ENCODE data around the gene RGS6.

RGS6 gene

GRCh38 chr14:72023128-72024042 is 91.2 kb downstream of the RGS6 start:
- H3K36me3 Mint-ChIP-seq (ENCODE audit: low read depth) = no peaks in the 10 kb centered on the region
- peaks cover 46% of the 10 kb centered on the region for H3K27me3 Mint-ChIP-seq
- peaks cover 17% of the 10 kb centered on the region for H3K4me1 Mint-ChIP-seq (ENCODE audit: low read depth)
- peak overlapping the region; percentile 34 for H3K27ac Mint-ChIP-seq
- H3K9me3 Mint-ChIP-seq = no peaks in the 10 kb centered on the region
- H3K4me3 Mint-ChIP-seq = peak overlapping the region; percentile 14

- peaks cover 46% of the 10 kb centered on the region for H3K27me3 Mint-ChIP-seq
- peaks cover 17% of the 10 kb centered on the region for H3K4me1 Mint-ChIP-seq (ENCODE audit: low read depth)
- H3K27ac Mint-ChIP-seq = peak overlapping the region; percentile 34
- H3K9me3 Mint-ChIP-seq = no peaks in the 10 kb centered on the region
- H3K36me3 Mint-ChIP-seq (ENCODE audit: low read depth) = no peaks in the 10 kb centered on the region
- H3K4me3 Mint-ChIP-seq = no peak overlapping the region
These were observed 91.8 kb downstream of the RGS6 start for GRCh38 chr14:72024043-72024407.

- no peaks in the 10 kb centered on the region for H3K36me3 Mint-ChIP-seq (ENCODE audit: low read depth)
These were observed 92.3 kb downstream of the RGS6 start for GRCh38 chr14:72024504-72024903.

GRCh38 chr14:72026536-72026935 is 94.3 kb downstream of the RGS6 start:
- peaks cover 17% of the 10 kb centered on the region for H3K4me1 Mint-ChIP-seq (ENCODE audit: low read depth)
- H3K36me3 Mint-ChIP-seq (ENCODE audit: low read depth) = no peaks in the 10 kb centered on the region
- no peak overlapping the region for H3K4me3 Mint-ChIP-seq
- H3K27ac Mint-ChIP-seq = no peak overlapping the region
- H3K27me3 Mint-ChIP-seq = peaks cover 33% of the 10 kb centered on the region
- peaks cover 7% of the 10 kb centered on the region for H3K9me3 Mint-ChIP-seq

More at GRCh38 chr14:72024504-72024903, 92.3 kb downstream of the RGS6 start:
- H3K27me3 Mint-ChIP-seq = peaks cover 42% of the 10 kb centered on the region
- H3K27ac Mint-ChIP-seq = no peak overlapping the region
- H3K4me3 Mint-ChIP-seq = no peak overlapping the region
- H3K4me1 Mint-ChIP-seq (ENCODE audit: low read depth) = peaks cover 17% of the 10 kb centered on the region
- H3K9me3 Mint-ChIP-seq = no peaks in the 10 kb centered on the region

- H3K4me3 Mint-ChIP-seq = no peak overlapping the region
- H3K36me3 Mint-ChIP-seq (ENCODE audit: low read depth) = no peaks in the 10 kb centered on the region
- H3K27me3 Mint-ChIP-seq = peaks cover 29% of the 10 kb centered on the region
- peaks cover 17% of the 10 kb centered on the region for H3K4me1 Mint-ChIP-seq (ENCODE audit: low read depth)
- H3K9me3 Mint-ChIP-seq = peaks cover 7% of the 10 kb centered on the region
- H3K27ac Mint-ChIP-seq = no peak overlapping the region
These were observed 94.8 kb downstream of the RGS6 start for GRCh38 chr14:72027061-72027460.

GRCh38 chr14:72033365-72033764 is 101.1 kb downstream of the RGS6 start:
- H3K27ac Mint-ChIP-seq = no peak overlapping the region
- no peaks in the 10 kb centered on the region for H3K4me1 Mint-ChIP-seq (ENCODE audit: low read depth)
- no peaks in the 10 kb centered on the region for H3K36me3 Mint-ChIP-seq (ENCODE audit: low read depth)
- H3K27me3 Mint-ChIP-seq = peaks cover 14% of the 10 kb centered on the region
- no peak overlapping the region for H3K4me3 Mint-ChIP-seq
- peaks cover 7% of the 10 kb centered on the region for H3K9me3 Mint-ChIP-seq

- Mint-ChIP-seq H3K4me1 (ENCODE audit: low read depth) (no peaks in the 10 kb centered on the region), H3K36me3 (ENCODE audit: low read depth) (no peaks in the 10 kb centered on the region), H3K27ac (no peak overlapping the region), H3K27me3 (peaks cover 28% of the 10 kb centered on the region), H3K4me3 (no peak overlapping the region), H3K9me3 (peaks cover 24% of the 10 kb centered on the region)
These were observed 108.3 kb downstream of the RGS6 start for GRCh38 chr14:72040528-72040927.

GRCh38 chr14:72045271-72045670 is 113.0 kb downstream of the RGS6 start:
- H3K4me3 Mint-ChIP-seq = no peak overlapping the region
- peaks cover 28% of the 10 kb centered on the region for H3K27me3 Mint-ChIP-seq
- no peaks in the 10 kb centered on the region for H3K36me3 Mint-ChIP-seq (ENCODE audit: low read depth)
- H3K27ac Mint-ChIP-seq = no peak overlapping the region
- peaks cover 15% of the 10 kb centered on the region for H3K9me3 Mint-ChIP-seq
- peaks cover 15% of the 10 kb centered on the region for H3K4me1 Mint-ChIP-seq (ENCODE audit: low read depth)

- Mint-ChIP-seq H3K4me1 (ENCODE audit: low read depth) (peaks cover 15% of the 10 kb centered on the region), H3K36me3 (ENCODE audit: low read depth) (no peaks in the 10 kb centered on the region), H3K27ac (no peak overlapping the region), H3K27me3 (peaks cover 24% of the 10 kb centered on the region), H3K9me3 (peaks cover 10% of the 10 kb centered on the region), H3K4me3 (no peak overlapping the region)
These were observed 113.7 kb downstream of the RGS6 start for GRCh38 chr14:72045885-72046284.

GRCh38 chr14:72049462-72049861 is 117.2 kb downstream of the RGS6 start:
- Mint-ChIP-seq H3K27ac (peak overlapping the region; percentile 3), H3K36me3 (ENCODE audit: low read depth) (no peaks in the 10 kb centered on the region), H3K4me3 (no peak overlapping the region), H3K9me3 (no peaks in the 10 kb centered on the region), H3K27me3 (peaks cover 31% of the 10 kb centered on the region), H3K4me1 (ENCODE audit: low read depth) (peaks cover 15% of the 10 kb centered on the region)

GRCh38 chr14:72052356-72052755 is 120.1 kb downstream of the RGS6 start:
- Mint-ChIP-seq H3K4me3 (no peak overlapping the region), H3K36me3 (ENCODE audit: low read depth) (no peaks in the 10 kb centered on the region), H3K27me3 (peaks cover 41% of the 10 kb centered on the region), H3K4me1 (ENCODE audit: low read depth) (peaks cover 15% of the 10 kb centered on the region), H3K27ac (no peak overlapping the region), H3K9me3 (no peaks in the 10 kb centered on the region)

GRCh38 chr14:72053651-72054050 is 121.4 kb downstream of the RGS6 start:
- no peak overlapping the region for H3K4me3 Mint-ChIP-seq
- H3K36me3 Mint-ChIP-seq (ENCODE audit: low read depth) = no peaks in the 10 kb centered on the region
- no peak overlapping the region for H3K27ac Mint-ChIP-seq
- H3K27me3 Mint-ChIP-seq = peaks cover 39% of the 10 kb centered on the region
- no peaks in the 10 kb centered on the region for H3K9me3 Mint-ChIP-seq
- H3K4me1 Mint-ChIP-seq (ENCODE audit: low read depth) = peaks cover 11% of the 10 kb centered on the region

- Mint-ChIP-seq H3K4me3 (no peak overlapping the region), H3K36me3 (ENCODE audit: low read depth) (no peaks in the 10 kb centered on the region), H3K27ac (no peak overlapping the region), H3K9me3 (no peaks in the 10 kb centered on the region), H3K4me1 (ENCODE audit: low read depth) (no peaks in the 10 kb centered on the region), H3K27me3 (peaks cover 31% of the 10 kb centered on the region)
These were observed 122.7 kb downstream of the RGS6 start for GRCh38 chr14:72054911-72055310.

GRCh38 chr14:72057701-72058285 is 125.6 kb downstream of the RGS6 start:
- Mint-ChIP-seq H3K27ac (no peak overlapping the region), H3K27me3 (peaks cover 28% of the 10 kb centered on the region), H3K4me1 (ENCODE audit: low read depth) (no peaks in the 10 kb centered on the region), H3K9me3 (no peaks in the 10 kb centered on the region), H3K36me3 (ENCODE audit: low read depth) (no peaks in the 10 kb centered on the region), H3K4me3 (no peak overlapping the region)

- H3K27ac Mint-ChIP-seq = no peak overlapping the region
- H3K4me3 Mint-ChIP-seq = no peak overlapping the region
- no peaks in the 10 kb centered on the region for H3K36me3 Mint-ChIP-seq (ENCODE audit: low read depth)
- peaks cover 12% of the 10 kb centered on the region for H3K27me3 Mint-ChIP-seq
- no peaks in the 10 kb centered on the region for H3K4me1 Mint-ChIP-seq (ENCODE audit: low read depth)
- no peaks in the 10 kb centered on the region for H3K9me3 Mint-ChIP-seq
These were observed 128.2 kb downstream of the RGS6 start for GRCh38 chr14:72060460-72060859.
